PC-3 (cell line): ENCODE measurements around the gene MORF4L2. TPM values are rescaled to one million over a fixed set of nuclear protein-coding genes. Genes with fewer than 3 reads are reported as not detected.

Source experiments
- ATAC-seq: fragments of 200-7000 bp; cut with Tn5 transposase; 2 replicates; pipeline ENCODE4 v1.9.1; 2020; ENCODE audit warnings: mild to moderate bottlenecking, moderate library complexity
- BruUV-seq: library from RNA; stranded (reverse); fragments of 400-500 nt; replicated peaks from 2 replicates; lab custom pipeline; 2021; lab: Mats Ljungman, UMichigan
- CTCF ChIA-PET: fragments of 300-600 bp; sonication (Branson Sonifier 250); formaldehyde crosslinking; loops from one replicate; lab custom pipeline; 2022; ENCODE audit warnings: antibody characterized with exemption; lab: Charles Lee
- POLR2A ChIA-PET: fragments of 300-600 bp; sonication (Branson Sonifier 250); formaldehyde crosslinking; loops from one replicate; lab custom pipeline; 2022; ENCODE audit warnings: antibody characterized with exemption; ENCODE audit not compliant: unreplicated experiment; lab: Charles Lee
- DNase-seq: peaks from one replicate; pipeline ENCODE4 v3.0.0-alpha.2; 2015
- H2AFZ ChIP-seq: fragments of 300-600 bp; sonication (generic); 2 replicates; pipeline ENCODE4 v1.6.0; 2016; ENCODE audit warnings: antibody characterized with exemption, low read length
- H3F3A ChIP-seq: fragments of 300-600 bp; sonication (generic); one replicate; pipeline ENCODE4 v1.6.0; 2017; ENCODE audit warnings: antibody characterized with exemption, low read length, control low read depth, mild to moderate bottlenecking; ENCODE audit not compliant: unreplicated experiment
- H3K27ac ChIP-seq: fragments of 300-600 bp; sonication (generic); 2 replicates; pipeline ENCODE4 v1.5.1; 2016; ENCODE audit warnings: mild to moderate bottlenecking, low read length
- H3K27me3 ChIP-seq: fragments of 300-600 bp; sonication (generic); 2 replicates; pipeline ENCODE4 v1.6.1; 2016; ENCODE audit warnings: low read length, mixed read lengths
- H3K36me3 ChIP-seq: fragments of 300-600 bp; sonication (generic); 2 replicates; pipeline ENCODE4 v1.6.1; 2016; ENCODE audit warnings: low read depth, mixed run types, low read length, mixed read lengths
- H3K4me1 ChIP-seq: fragments of 300-600 bp; sonication (generic); 2 replicates; pipeline ENCODE4 v1.5.1; 2016; ENCODE audit warnings: low read length; ENCODE audit not compliant: insufficient read depth
- H3K4me2 ChIP-seq: fragments of 300-600 bp; sonication (generic); 2 replicates; pipeline ENCODE4 v1.6.0; 2016; ENCODE audit warnings: low read length
- H3K4me3 ChIP-seq: fragments of 300-600 bp; sonication (generic); 2 replicates; pipeline ENCODE4 v1.5.1; 2016; ENCODE audit warnings: mild to moderate bottlenecking, low read length, mixed read lengths
- H3K79me2 ChIP-seq: fragments of 300-600 bp; sonication (generic); 2 replicates; pipeline ENCODE4 v1.6.1; 2017; ENCODE audit warnings: low read length, mixed read lengths
- H3K9ac ChIP-seq: fragments of 300-600 bp; sonication (generic); 2 replicates; pipeline ENCODE4 v1.6.0; 2016; ENCODE audit warnings: mild to moderate bottlenecking, low read length
- H3K9me2 ChIP-seq: fragments of 300-600 bp; sonication (generic); replicated peaks from 2 replicates; pipeline ENCODE4 v1.6.1; 2016; ENCODE audit warnings: mixed run types, low read length, mixed read lengths
- H3K9me3 ChIP-seq: fragments of 300-600 bp; sonication (generic); 2 replicates; pipeline ENCODE4 v1.6.1; 2016; ENCODE audit warnings: low read length, mixed read lengths
- H4K20me1 ChIP-seq: fragments of 300-600 bp; sonication (generic); 2 replicates; pipeline ENCODE4 v1.6.1; 2016; ENCODE audit warnings: low read length, mixed read lengths
- EZH2 ChIP-seq: fragments of 300-600 bp; sonication (generic); IDR thresholded peaks from one replicate; pipeline ENCODE4 v1.6.1; 2017; ENCODE audit warnings: antibody characterized with exemption, mild to moderate bottlenecking, low read length; ENCODE audit not compliant: unreplicated experiment
- EZH2phosphoT487 ChIP-seq: fragments of 300-600 bp; sonication (generic); IDR thresholded peaks from 2 replicates; pipeline ENCODE4 v1.6.1; 2018; ENCODE audit warnings: mild to moderate bottlenecking, antibody characterized with exemption, low read length, borderline replicate concordance
- intact Hi-C: fragments of 100-400 bp; cut with micrococcal nuclease; formaldehyde crosslinking; loops from 2 replicates; pipeline ENCODE4 v1.9.0; 2023
- total RNA-seq: library from RNA; depleted of rRNA; stranded (reverse); fragments of >200 nt; gene quantifications from 2 replicates; pipeline ENCODE4 v1.2.3, GENCODE V29; 2014
- TF ChIP-seq, protein P1 (sequence below): fragments of 300-600 bp; sonication (generic); conservative IDR thresholded peaks from 2 replicates; pipeline ENCODE4 v1.5.1; 2017; ENCODE audit warnings: antibody characterized with exemption, low read depth, mild to moderate bottlenecking, low read length

Gene MORF4L2
- total RNA-seq, 1 experiment from 2014 or later = 349 TPM

DNA sequence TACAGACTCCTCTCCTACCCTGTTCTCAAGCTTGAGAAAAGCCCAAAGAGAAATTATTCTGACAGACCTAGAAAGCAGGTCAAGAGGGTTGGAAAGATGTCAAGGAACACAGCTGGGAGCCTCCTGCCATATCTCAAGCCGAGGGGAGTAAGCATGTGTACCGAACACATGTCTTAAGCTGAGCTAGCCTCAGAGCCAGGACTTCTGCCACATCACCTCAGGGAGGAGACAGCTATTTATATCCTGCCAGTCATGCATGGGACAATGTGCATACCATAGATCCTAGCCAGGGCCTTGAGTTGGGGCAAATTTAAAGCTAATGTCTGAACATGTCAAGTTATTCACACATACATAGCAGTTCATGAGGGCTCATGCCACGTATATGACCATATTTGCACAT is 36.0 kb upstream of the MORF4L2 start:
- ATAC-seq (no peak), DNase-seq (no peak)
- no TSS peak for BruUV-seq
- Histone ChIP-seq H3K9ac (no peak overlapping the region), H3K9me2 (no peaks in the 10 kb centered on the region), H4K20me1 (no peaks in the 10 kb centered on the region), H3K4me3 (no peak overlapping the region), H3K27me3 (no peaks in the 10 kb centered on the region), H3K79me2 (no peaks in the 10 kb centered on the region), H2AFZ (no peak overlapping the region), H3K27ac (no peak overlapping the region), H3F3A (no peaks in the 10 kb centered on the region), H3K36me3 (no peaks in the 10 kb centered on the region), H3K9me3 (no peaks in the 10 kb centered on the region), H3K4me1 (peaks cover under 1% of the 10 kb centered on the region; the same call in 1 of the 2 replicates), H3K4me2 (no peak overlapping the region)
- TF ChIP-seq EZH2 = no peak
- no peak for TF ChIP-seq EZH2phosphoT487
- TF ChIP-seq, protein P1, sequence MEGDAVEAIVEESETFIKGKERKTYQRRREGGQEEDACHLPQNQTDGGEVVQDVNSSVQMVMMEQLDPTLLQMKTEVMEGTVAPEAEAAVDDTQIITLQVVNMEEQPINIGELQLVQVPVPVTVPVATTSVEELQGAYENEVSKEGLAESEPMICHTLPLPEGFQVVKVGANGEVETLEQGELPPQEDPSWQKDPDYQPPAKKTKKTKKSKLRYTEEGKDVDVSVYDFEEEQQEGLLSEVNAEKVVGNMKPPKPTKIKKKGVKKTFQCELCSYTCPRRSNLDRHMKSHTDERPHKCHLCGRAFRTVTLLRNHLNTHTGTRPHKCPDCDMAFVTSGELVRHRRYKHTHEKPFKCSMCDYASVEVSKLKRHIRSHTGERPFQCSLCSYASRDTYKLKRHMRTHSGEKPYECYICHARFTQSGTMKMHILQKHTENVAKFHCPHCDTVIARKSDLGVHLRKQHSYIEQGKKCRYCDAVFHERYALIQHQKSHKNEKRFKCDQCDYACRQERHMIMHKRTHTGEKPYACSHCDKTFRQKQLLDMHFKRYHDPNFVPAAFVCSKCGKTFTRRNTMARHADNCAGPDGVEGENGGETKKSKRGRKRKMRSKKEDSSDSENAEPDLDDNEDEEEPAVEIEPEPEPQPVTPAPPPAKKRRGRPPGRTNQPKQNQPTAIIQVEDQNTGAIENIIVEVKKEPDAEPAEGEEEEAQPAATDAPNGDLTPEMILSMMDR = no peak
- ChIA-PET CTCF (no interaction called here), POLR2A (no interaction called here)
- intact Hi-C loops = no loop called here

DNA sequence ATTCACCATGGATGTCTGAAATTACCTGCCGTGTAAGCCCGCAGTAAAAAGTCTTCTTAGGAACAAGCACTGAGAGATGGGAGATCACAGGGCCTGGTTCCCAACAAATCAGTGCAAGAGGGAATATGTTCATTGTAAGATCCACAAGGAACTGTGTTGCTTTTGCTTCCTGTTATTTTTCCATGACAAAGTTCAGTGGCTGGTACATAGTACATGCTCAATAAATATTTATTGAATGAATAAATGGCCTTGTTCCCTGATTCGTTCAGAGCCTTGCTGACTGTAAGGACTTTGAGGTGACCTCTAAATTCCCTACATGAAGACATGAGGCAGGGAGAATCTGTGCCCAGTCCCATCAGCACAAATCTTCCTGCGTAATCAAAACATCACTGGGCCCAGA is 31.6 kb upstream of the MORF4L2 start:
- Histone ChIP-seq H4K20me1 (no peaks in the 10 kb centered on the region), H3K4me1 (peaks cover 15% of the 10 kb centered on the region), H3K36me3 (no peaks in the 10 kb centered on the region), H3K27me3 (no peaks in the 10 kb centered on the region), H3K9me3 (no peaks in the 10 kb centered on the region), H3K4me3 (no peak overlapping the region), H3K27ac (no peak overlapping the region), H3K79me2 (no peaks in the 10 kb centered on the region), H2AFZ (no peak overlapping the region), H3K9ac (no peak overlapping the region), H3K4me2 (no peak overlapping the region), H3F3A (no peaks in the 10 kb centered on the region), H3K9me2 (no peaks in the 10 kb centered on the region)
- POLR2A ChIA-PET = no interaction called here
- TF ChIP-seq, protein P1 = no peak
- TF ChIP-seq EZH2 (no peak), EZH2phosphoT487 (no peak)
- BruUV-seq = no TSS peak
- DNase-seq = no peak
- CTCF ChIA-PET = no interaction called here
- intact Hi-C loops = no loop called here
- ATAC-seq = no peak

DNA sequence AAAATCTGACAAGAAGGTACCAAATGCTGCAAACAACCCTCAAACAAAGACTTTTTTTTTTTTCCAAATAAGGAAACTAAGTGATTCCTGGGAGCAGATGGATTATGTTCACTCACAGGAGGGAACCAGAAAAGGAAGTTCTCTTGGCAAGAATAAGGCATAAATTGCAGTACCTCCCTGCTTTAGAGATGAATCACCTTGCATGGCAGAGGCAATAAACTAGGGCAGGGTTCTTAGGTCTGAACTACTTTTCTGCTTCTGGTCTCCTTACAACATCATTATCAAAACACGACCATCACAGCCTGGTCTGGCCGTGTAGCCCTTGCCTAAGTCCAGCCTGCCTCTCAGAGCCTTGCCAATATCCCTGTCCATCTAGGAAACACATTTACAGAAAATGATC is 30.5 kb upstream of the MORF4L2 start:
- no TSS peak for BruUV-seq
- Histone ChIP-seq H3K4me2 (peak overlapping the region; percentile 51), H3K79me2 (no peaks in the 10 kb centered on the region), H2AFZ (no peak overlapping the region), H4K20me1 (no peaks in the 10 kb centered on the region), H3K9me2 (no peaks in the 10 kb centered on the region), H3K36me3 (no peaks in the 10 kb centered on the region), H3K27ac (peak overlapping the region; percentile 23; the same call in 1 of the 2 replicates), H3K9me3 (no peaks in the 10 kb centered on the region), H3K27me3 (no peaks in the 10 kb centered on the region), H3K4me3 (no peak overlapping the region), H3K9ac (no peak overlapping the region), H3F3A (no peaks in the 10 kb centered on the region), H3K4me1 (peaks cover 15% of the 10 kb centered on the region)
- intact Hi-C loops = no loop called here
- TF ChIP-seq, protein P1 = no peak
- no peak for TF ChIP-seq EZH2phosphoT487
- TF ChIP-seq EZH2 = no peak
- peak; percentile 97 for ATAC-seq
- DNase-seq = peak; percentile 84
- ChIA-PET POLR2A (no interaction called here), CTCF (no interaction called here)
